ENCODE data around the gene CD302. TPM values are rescaled to one million over a fixed set of nuclear protein-coding genes. Genes with fewer than 3 reads are reported as not detected.
"Not testable (repeated sequence)": the region's sequence is repeated elsewhere in the genome, so short reads cannot be mapped to it uniquely, and the experiment has no call there.

The CD302 gene
- total RNA-seq, 2 experiments from 2014 or later, result 0.08 to 0.23 TPM

DNA sequence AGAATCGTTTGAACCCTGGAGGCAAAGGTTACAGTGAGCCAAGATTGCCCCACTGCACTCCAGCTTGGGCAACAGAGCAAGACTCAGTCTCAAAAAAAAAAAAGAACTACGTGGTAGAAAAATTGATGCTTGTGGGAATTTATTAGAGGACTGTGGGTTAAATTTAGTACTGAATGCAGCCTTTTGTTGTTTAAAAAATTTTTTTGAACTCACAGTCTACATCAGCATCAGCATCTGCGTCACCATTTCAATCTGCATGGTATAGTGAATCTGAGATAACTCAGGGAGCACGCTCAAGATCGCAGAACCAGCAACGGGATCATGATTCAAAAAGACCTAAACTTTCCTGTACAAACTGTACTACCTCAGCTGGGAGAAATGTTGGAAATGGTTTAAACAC, 55.2 kb downstream of the CD302 start:
- no peak overlapping the region for H3K4me3 Mint-ChIP-seq
- no peaks in the 10 kb centered on the region for H3K9me3 Mint-ChIP-seq (ENCODE audit: insufficient read depth)
- H3K4me1 Mint-ChIP-seq (ENCODE audit: low read depth), result peaks cover 5% of the 10 kb centered on the region
- CTCF ChIA-PET, result interaction anchor here (1.3 to 1.4 kb wide), 2 partner anchors 11 to 13 kb away, joined by 3 read pairs; no protein-coding TSS in a partner anchor
- peaks cover 53% of the 10 kb centered on the region for H3K36me3 Mint-ChIP-seq (ENCODE audit: low read depth)
- H3K27ac Mint-ChIP-seq, result no peak overlapping the region
- DNase-seq (no peak), ATAC-seq (no peak)
- POLR2A ChIA-PET, result no interaction called here
- no peaks in the 10 kb centered on the region for H3K27me3 Mint-ChIP-seq (ENCODE audit: low read depth)

DNA sequence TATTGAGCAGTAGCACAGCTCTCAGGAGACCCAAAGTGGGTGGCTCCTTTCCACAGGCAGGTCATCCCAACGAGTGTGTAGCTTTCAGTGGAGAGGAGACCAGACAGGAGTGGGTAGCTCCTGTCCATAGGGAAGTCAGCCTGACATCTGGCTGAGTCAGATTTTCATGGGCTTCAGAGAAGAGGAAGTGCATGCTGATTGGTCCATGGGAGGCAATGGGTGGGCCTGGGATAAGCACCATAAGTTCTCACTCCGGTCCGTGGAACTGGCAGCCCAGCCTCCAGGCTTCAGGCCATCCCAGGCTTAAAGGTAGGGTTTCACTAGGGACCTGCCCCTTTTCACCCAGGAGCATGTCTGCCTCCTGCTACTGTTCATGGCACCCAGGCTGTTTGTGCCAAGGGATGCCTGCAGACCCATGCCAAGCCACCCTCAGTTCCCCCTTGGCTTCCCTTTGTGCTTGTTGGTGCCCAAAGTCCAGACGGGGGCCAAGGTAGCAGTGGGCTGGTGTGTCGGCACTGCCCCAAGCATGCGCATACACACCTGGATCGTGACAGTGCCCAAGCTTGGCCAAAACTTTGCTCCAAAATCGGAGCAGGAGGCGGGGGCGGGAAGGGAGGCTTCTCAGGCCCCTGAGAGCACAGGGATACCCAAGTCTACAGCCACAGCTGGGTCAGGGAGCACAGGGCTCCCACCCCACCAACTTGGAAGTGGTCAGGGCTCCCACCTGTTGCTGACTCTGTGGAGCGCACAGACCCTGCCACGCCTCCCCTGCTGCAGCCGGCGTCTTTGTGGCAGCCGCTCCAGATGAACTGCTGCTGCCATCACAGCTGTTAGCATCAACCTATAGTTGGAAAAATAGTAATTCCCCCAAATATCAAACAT, 59.3 kb downstream of the CD302 start:
- Mint-ChIP-seq H3K4me3 (no peak overlapping the region), H3K36me3 (ENCODE audit: low read depth) (peaks cover 58% of the 10 kb centered on the region), H3K9me3 (ENCODE audit: insufficient read depth) (no peaks in the 10 kb centered on the region), H3K4me1 (ENCODE audit: low read depth) (peaks cover 14% of the 10 kb centered on the region), H3K27me3 (ENCODE audit: low read depth) (no peaks in the 10 kb centered on the region), H3K27ac (no peak overlapping the region)
- POLR2A ChIA-PET, result interaction anchor here (1.5 to 1.7 kb wide), 2 partner anchors 25 to 27 kb away, joined by 6 to 7 read pairs; partner anchors contain the start of gene MARCHF7
- CTCF ChIA-PET, result no interaction called here
- ATAC-seq, result no peak
- no peak for DNase-seq

DNA sequence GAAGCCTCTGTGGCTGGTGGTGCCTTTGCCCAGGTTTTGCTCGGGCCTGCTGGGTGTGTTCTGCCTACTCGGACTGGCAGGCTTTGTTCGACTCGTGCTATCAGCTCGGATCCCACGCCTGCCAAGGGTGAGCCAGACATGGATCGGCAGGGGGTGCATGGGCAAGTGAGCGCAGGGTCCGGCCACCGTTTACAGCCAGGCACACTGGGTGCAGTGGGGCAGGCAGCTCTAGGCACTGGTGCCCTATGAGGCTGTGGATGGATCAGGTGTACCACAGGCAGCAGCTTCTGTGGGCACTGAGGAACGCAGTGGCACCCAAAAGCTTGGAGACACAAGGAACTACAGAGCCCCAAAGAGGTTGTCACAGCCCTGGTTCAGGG, 60.1 kb downstream of the CD302 start:
- ChIA-PET CTCF (no interaction called here), POLR2A (interaction anchor here (1.5 to 1.7 kb wide), 2 partner anchors 25 to 26 kb away, joined by 6 to 7 read pairs; partner anchors contain the start of gene MARCHF7)
- no peak overlapping the region for H3K4me3 Mint-ChIP-seq
- no peak for DNase-seq
- H3K27me3 Mint-ChIP-seq (ENCODE audit: low read depth), result no peaks in the 10 kb centered on the region
- peaks cover 14% of the 10 kb centered on the region for H3K4me1 Mint-ChIP-seq (ENCODE audit: low read depth)
- no peaks in the 10 kb centered on the region for H3K9me3 Mint-ChIP-seq (ENCODE audit: insufficient read depth)
- peaks cover 60% of the 10 kb centered on the region for H3K36me3 Mint-ChIP-seq (ENCODE audit: low read depth)
- no peak overlapping the region for H3K27ac Mint-ChIP-seq
- no peak for ATAC-seq

DNA sequence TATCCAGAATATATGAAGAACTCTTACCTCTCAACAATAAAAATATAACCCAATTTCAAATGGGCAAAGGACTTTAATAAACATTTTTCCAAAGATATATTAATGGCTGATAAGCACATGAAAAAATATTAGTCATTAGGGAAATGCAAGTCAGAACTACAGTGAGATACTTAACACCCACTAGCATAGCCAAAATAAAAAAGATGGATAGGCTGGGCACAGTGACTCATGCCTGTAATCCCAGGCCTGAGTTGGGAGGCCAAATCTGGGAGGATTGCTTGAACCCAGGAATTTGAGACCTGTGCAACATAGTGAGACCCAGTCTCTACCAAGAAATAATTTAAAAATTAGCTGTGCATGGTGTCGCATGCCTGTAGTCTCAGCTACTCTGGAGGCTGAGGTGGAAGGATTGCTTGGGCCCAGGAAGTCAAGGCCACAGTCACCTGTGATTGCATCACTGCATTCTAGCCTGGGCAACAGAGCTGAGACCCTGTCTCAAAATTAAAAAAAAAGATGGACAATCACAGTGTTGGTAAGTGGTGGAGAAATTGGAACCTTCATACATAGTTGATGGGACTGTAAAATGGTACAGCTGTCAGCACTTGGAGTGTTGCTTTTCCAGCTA, 60.6 kb downstream of the CD302 start:
- no peak overlapping the region for H3K27ac Mint-ChIP-seq
- POLR2A ChIA-PET, result interaction anchor here (1.5 to 1.7 kb wide), 2 partner anchors 24 to 25 kb away, joined by 6 to 7 read pairs; partner anchors contain the start of gene MARCHF7
- DNase-seq (no peak), ATAC-seq (no peak)
- H3K4me3 Mint-ChIP-seq, result no peak overlapping the region
- H3K27me3 Mint-ChIP-seq (ENCODE audit: low read depth), result no peaks in the 10 kb centered on the region
- H3K4me1 Mint-ChIP-seq (ENCODE audit: low read depth), result peaks cover 14% of the 10 kb centered on the region
- CTCF ChIA-PET, result no interaction called here
- H3K36me3 Mint-ChIP-seq (ENCODE audit: low read depth), result peaks cover 59% of the 10 kb centered on the region
- no peaks in the 10 kb centered on the region for H3K9me3 Mint-ChIP-seq (ENCODE audit: insufficient read depth)

DNA sequence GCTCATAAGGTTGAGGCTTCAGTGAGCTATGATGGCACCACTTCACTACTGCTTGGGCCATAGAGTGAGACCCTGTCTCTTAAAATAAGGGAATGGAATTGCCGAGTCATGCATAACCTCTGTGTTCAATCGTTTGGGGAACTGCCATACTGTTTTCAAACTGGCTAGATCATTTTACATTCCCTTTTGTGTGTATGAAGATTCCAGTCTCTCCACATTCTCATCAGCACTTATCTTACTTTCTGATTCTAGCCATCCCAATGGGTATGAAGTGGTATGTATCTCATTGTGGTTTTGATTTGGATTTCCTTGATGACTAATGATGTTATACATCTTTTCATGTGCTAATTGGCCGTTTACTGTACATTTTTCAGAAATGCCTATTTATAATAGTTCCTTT, 62.0 kb downstream of the CD302 start:
- ChIA-PET CTCF (no interaction called here), POLR2A (interaction anchor here (2.3 kb wide), 1 partner anchor 23 kb away, joined by 9 read pairs; the partner anchor contains the start of gene MARCHF7)
- Mint-ChIP-seq H3K36me3 (ENCODE audit: low read depth) (peaks cover 60% of the 10 kb centered on the region), H3K9me3 (ENCODE audit: insufficient read depth) (no peaks in the 10 kb centered on the region), H3K4me1 (ENCODE audit: low read depth) (peaks cover 14% of the 10 kb centered on the region), H3K27ac (no peak overlapping the region), H3K4me3 (no peak overlapping the region), H3K27me3 (ENCODE audit: low read depth) (no peaks in the 10 kb centered on the region)
- DNase-seq (no peak), ATAC-seq (no peak)

DNA sequence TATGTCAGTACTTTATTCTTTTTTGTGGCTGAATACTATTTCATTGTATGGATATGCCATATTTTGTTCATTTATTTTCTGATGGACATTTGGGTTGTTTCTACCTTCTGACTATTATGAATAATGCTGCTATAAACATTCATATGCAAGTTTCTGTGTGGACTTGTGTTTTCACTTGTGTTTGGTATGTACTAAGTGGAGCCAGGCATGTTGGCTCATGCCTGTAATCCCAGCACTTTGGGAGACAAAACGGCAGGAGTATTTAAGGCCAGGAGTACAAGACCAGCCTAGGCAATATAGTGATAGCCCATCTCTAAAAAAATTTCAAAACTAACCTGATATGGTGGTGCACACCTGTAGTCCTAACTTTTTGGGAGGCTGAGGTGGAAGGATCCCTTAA, 62.4 kb downstream of the CD302 start:
- DNase-seq (no peak), ATAC-seq (no peak)
- Mint-ChIP-seq H3K4me1 (ENCODE audit: low read depth) (peaks cover 14% of the 10 kb centered on the region), H3K27me3 (ENCODE audit: low read depth) (no peaks in the 10 kb centered on the region), H3K4me3 (no peak overlapping the region), H3K27ac (no peak overlapping the region), H3K36me3 (ENCODE audit: low read depth) (peaks cover 64% of the 10 kb centered on the region), H3K9me3 (ENCODE audit: insufficient read depth) (no peaks in the 10 kb centered on the region)
- POLR2A ChIA-PET, result interaction anchor here (2.3 kb wide), 1 partner anchor 23 kb away, joined by 9 read pairs; the partner anchor contains the start of gene MARCHF7
- CTCF ChIA-PET, result no interaction called here

DNA sequence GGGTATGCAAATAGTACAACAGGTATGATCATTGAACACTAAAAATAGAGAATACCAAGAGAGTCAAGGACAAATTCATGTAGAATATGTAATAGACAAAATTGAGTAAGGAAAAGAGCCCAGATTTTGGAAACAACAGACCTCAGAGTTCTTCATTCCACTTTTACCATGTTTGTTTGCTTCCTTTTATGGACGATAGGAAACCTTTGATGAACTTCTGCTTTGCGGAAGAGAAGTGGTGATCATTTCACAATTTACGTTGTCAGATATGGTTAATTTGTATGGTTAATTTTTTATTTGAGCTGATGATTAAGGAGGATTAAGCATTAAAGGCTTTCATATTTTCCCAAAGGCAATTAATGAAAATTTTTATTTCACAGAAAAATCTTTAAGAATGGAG, 69.4 kb downstream of the CD302 start:
- ATAC-seq (no peak), DNase-seq (no peak)
- ChIA-PET CTCF (interaction anchor here (0.6 kb wide), 1 partner anchor 129 kb away, joined by 3 read pairs; no protein-coding TSS in a partner anchor), POLR2A (no interaction called here)
- H3K27ac Mint-ChIP-seq, result no peak overlapping the region
- H3K9me3 Mint-ChIP-seq (ENCODE audit: insufficient read depth), result no peaks in the 10 kb centered on the region
- H3K4me1 Mint-ChIP-seq (ENCODE audit: low read depth), result peaks cover 23% of the 10 kb centered on the region
- H3K4me3 Mint-ChIP-seq, result no peak overlapping the region
- H3K36me3 Mint-ChIP-seq (ENCODE audit: low read depth), result peaks cover 64% of the 10 kb centered on the region
- H3K27me3 Mint-ChIP-seq (ENCODE audit: low read depth), result no peaks in the 10 kb centered on the region

DNA sequence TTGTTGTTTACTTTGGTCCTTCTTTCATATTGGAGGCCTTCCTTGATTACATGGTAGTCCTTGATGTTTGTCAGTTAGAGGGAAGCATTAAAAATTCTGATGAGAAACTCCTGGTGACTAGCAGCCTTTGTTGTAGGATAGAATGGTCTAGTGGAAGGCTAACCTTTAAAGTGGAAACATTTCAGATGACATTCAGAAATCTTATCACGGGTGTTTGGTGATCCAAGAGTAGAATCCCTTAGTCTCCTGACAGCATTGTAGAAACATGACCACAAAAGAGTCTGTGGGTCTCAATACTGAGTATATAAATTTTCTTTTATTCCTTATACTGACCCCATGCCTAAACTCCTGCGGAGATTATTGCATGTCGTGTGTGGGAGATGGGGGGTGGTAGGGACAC, 72.3 kb downstream of the CD302 start:
- ATAC-seq, result no peak
- peaks cover 72% of the 10 kb centered on the region for H3K36me3 Mint-ChIP-seq (ENCODE audit: low read depth)
- H3K27me3 Mint-ChIP-seq (ENCODE audit: low read depth), result no peaks in the 10 kb centered on the region
- no peak overlapping the region for H3K27ac Mint-ChIP-seq
- DNase-seq, result no peak
- no peak overlapping the region for H3K4me3 Mint-ChIP-seq
- POLR2A ChIA-PET, result no interaction called here
- peaks cover 34% of the 10 kb centered on the region for H3K4me1 Mint-ChIP-seq (ENCODE audit: low read depth)
- CTCF ChIA-PET, result no interaction called here
- H3K9me3 Mint-ChIP-seq (ENCODE audit: insufficient read depth), result no peaks in the 10 kb centered on the region

DNA sequence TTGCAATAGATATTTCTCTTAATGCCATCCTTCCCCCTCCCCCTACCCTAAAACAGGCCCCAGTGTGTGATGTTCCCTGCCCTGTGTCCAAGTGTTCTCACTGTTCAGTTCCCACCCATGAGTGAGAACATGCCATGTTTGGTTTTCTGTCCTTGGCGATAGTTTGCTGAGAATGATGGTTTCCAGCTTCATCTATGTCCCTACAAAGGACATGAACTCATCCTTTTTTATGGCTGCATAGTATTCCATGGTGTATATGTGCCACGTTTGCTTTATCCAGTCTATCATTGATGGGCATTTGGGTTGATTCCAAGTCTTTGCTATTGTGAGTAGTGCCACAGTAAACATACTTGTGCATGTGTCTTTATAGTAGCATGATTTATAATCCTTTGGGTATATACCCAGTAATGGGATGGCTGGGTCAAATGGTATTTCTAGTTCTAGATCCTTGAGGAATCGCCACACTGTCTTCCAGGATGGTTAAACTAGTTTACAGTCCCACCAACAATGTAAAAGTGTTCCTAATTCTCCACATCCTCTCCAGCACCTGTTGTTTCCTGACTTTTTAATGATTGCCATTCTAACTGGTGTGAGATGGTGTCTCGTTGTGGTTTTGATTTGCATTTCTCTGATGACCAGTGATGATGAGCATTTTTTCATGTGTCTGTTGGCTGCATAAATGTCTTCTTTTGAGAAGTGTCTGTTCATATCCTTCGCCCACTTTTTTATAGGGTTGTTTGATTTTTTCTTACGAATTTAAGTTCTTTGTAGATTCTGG, 73.0 kb downstream of the CD302 start:
- H3K9me3 Mint-ChIP-seq (ENCODE audit: insufficient read depth); H3K27me3 Mint-ChIP-seq (ENCODE audit: low read depth); POLR2A ChIA-PET; H3K27ac Mint-ChIP-seq; DNase-seq; ATAC-seq; H3K4me3 Mint-ChIP-seq: not testable (repeated sequence)
- Mint-ChIP-seq H3K36me3 (ENCODE audit: low read depth) (peaks cover 74% of the 10 kb centered on the region), H3K4me1 (ENCODE audit: low read depth) (peaks cover 38% of the 10 kb centered on the region)
- CTCF ChIA-PET, result interaction anchor here (1.0 to 2.4 kb wide), 2 partner anchors 10 to 13 kb away, joined by 3 to 10 read pairs; partner anchors contain the start of gene MARCHF7

DNA sequence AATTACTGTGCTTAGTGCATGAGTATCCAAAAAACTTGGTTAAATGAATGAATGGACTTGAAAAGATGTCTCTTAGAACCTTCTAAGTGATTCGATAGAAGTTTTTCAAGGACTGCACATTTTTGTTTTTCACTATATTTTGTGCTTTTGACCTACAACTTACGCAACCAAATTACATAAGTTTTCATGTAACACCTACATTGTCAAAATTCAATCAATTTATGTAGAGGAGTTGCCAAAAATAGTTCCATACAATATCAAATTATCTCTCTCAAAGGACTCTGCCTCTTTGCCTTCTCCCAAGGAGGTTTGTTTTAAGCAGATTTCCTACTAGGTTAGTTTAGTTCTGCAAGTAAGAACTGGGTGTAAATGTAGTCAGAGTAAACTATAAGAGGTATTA, 75.4 kb downstream of the CD302 start:
- Mint-ChIP-seq H3K4me3 (no peak overlapping the region), H3K27me3 (ENCODE audit: low read depth) (no peaks in the 10 kb centered on the region), H3K36me3 (ENCODE audit: low read depth) (peaks cover 77% of the 10 kb centered on the region), H3K9me3 (ENCODE audit: insufficient read depth) (no peaks in the 10 kb centered on the region), H3K27ac (no peak overlapping the region), H3K4me1 (ENCODE audit: low read depth) (peaks cover 43% of the 10 kb centered on the region)
- DNase-seq (no peak), ATAC-seq (no peak)
- POLR2A ChIA-PET, result interaction anchor here (2.6 kb wide), 1 partner anchor 10 kb away, joined by 16 read pairs; the partner anchor contains the start of gene MARCHF7
- CTCF ChIA-PET, result interaction anchor here (1.2 kb wide), 1 partner anchor 10 kb away, joined by 5 read pairs; the partner anchor contains the start of gene MARCHF7

DNA sequence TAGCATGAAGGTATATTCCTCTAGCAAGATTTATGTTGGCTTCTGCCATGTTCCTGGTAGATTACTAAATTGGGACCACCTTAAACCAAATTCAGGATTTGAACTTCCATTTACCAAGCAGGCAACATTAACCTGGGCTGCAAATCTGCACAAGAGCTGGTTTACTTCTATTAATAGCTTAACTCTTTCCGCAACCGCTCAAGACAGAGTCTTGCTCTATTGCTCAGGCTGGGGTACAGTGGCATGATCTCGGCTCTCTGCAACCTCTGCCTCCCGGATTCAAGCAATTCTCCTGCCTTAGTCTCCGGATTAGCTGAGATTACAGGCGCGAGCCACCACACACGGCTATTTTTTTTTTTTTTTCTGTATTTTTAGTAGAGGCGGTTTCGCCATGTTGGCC, 77.3 kb downstream of the CD302 start:
- H3K4me1 Mint-ChIP-seq (ENCODE audit: low read depth), result peaks cover 54% of the 10 kb centered on the region
- H3K9me3 Mint-ChIP-seq (ENCODE audit: insufficient read depth), result no peaks in the 10 kb centered on the region
- ChIA-PET POLR2A (interaction anchor here (2.6 kb wide), 1 partner anchor 8 kb away, joined by 16 read pairs; the partner anchor contains the start of gene MARCHF7), CTCF (no interaction called here)
- H3K27me3 Mint-ChIP-seq (ENCODE audit: low read depth), result no peaks in the 10 kb centered on the region
- no peak for ATAC-seq
- no peak for DNase-seq
- peaks cover 86% of the 10 kb centered on the region for H3K36me3 Mint-ChIP-seq (ENCODE audit: low read depth)
- H3K27ac Mint-ChIP-seq, result no peak overlapping the region
- no peak overlapping the region for H3K4me3 Mint-ChIP-seq

Measured in activated CD8-positive, alpha-beta T cell treated with anti-CD3 and anti-CD28 coated beads, Interleukin-2, amount 10 ng/mL, durations not matched to agents 7 days and 5 days (primary cell).